GM13976 (cell line): ENCODE data around the gene SPTBN2.

ENCODE experiments used
- DNase-seq: peaks from one replicate; pipeline ENCODE4 v3.0.0; 2012; ENCODE audit warnings: low spot score
- in situ Hi-C: fragments of 300-500 bp; cut with MboI; formaldehyde crosslinking; loops from one replicate; pipeline ENCODE4 v1.12.0; 2022; ENCODE audit warnings: low sequenced_read_pairs, mixed read lengths, inconsistent platforms; ENCODE audit not compliant: unreplicated experiment
- TF ChIP-seq, protein P1 (sequence below): IDR thresholded peaks from 2 replicates; pipeline ENCODE4 v1.5.1; 2012; ENCODE audit warnings: borderline replicate concordance, mild to moderate bottlenecking; ENCODE audit not compliant: insufficient read depth; ENCODE audit errors: extremely low read depth, missing control alignments, control extremely low read depth

Gene SPTBN2

DNA sequence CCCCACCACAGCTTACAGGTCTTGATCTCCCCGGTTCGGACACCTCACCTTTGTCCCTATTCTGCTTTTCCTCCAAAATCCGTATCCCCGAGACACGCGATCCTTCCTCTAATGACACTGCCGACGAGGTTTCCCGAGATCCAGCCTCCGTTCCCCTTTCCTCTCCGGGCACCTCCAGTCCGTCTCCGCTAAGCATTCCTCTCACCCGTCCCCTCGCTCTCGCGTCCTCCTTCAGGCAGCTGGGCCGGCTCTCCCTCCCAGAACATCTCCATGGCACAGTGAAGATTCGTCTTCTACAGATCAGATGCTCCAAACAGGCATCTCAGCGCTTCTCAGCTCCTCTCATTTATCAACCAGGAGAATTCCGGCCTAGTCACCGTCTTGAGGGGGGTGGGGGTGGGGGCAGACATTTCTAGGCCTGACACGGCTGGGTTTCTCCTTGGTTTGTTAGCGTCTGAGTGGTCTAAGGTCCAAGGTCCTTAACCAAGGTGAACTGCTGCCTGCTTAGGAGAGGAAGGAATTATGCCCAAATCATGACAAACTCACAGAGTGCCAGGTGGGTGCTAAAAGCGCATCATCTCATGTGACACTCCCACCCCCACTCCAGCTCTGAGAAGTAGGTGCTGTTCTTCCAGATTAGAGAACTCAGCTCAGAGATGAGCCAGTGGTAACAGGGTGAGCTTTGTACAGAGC, at the start of gene SPTBN2:
TSS of gene SPTBN2 (minus strand) at position 524 of the 693 bp plus-strand sequence. CDS start 7,976 bp downstream, outside the sequence.
- in situ Hi-C loops = no loop called here
- TF ChIP-seq, protein P1, sequence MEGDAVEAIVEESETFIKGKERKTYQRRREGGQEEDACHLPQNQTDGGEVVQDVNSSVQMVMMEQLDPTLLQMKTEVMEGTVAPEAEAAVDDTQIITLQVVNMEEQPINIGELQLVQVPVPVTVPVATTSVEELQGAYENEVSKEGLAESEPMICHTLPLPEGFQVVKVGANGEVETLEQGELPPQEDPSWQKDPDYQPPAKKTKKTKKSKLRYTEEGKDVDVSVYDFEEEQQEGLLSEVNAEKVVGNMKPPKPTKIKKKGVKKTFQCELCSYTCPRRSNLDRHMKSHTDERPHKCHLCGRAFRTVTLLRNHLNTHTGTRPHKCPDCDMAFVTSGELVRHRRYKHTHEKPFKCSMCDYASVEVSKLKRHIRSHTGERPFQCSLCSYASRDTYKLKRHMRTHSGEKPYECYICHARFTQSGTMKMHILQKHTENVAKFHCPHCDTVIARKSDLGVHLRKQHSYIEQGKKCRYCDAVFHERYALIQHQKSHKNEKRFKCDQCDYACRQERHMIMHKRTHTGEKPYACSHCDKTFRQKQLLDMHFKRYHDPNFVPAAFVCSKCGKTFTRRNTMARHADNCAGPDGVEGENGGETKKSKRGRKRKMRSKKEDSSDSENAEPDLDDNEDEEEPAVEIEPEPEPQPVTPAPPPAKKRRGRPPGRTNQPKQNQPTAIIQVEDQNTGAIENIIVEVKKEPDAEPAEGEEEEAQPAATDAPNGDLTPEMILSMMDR = no peak
- DNase-seq = no peak

DNA sequence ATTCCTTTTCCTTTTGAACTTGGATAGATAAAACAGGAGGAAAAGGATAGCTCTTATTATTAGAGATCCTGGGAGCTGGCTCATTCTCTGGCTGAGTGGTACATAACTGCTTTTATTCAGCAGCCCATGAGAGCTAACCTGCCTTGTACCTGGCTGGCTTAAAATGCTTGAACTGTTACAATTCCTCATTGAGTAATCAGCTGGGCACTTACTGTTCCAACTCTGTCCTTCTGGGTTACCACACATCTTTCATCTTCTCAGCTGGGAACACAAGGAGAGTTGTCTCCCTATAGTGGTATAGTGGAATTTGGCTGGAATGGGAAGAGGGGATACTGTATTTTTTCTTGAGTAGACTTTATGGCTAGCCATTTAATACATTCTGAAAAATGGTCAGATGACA, 39.8 kb upstream of the SPTBN2 start:
- in situ Hi-C loops = no loop called here
- TF ChIP-seq, protein P1 = no peak
- DNase-seq = no peak

GRCh38 chr11:66768088-66768521, 39.1 kb upstream of the SPTBN2 start:
- in situ Hi-C loops = no loop called here
- no peak for DNase-seq
- TF ChIP-seq, protein P1 = no peak

DNA sequence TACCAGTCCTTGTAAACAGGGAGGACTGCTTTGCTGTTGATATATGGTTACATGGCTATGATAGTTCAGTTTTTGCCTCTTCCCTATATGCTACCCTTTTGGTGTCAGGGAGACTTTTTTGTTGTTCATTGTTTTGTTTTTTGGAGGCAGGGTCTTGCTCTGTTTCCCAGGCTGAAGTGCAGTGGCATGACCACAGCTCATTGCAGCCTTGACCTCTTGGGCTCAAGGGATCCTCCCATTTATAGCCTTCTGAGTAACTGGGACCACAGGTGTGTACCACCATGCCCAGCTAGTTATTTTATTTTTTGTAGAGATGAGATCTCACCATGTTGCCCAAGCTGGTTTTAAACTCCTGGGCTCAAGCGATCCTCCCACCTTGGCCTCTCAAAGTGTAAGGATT, 38.6 kb upstream of the SPTBN2 start:
- TF ChIP-seq, protein P1 = no peak
- in situ Hi-C loops = no loop called here
- no peak for DNase-seq

DNA sequence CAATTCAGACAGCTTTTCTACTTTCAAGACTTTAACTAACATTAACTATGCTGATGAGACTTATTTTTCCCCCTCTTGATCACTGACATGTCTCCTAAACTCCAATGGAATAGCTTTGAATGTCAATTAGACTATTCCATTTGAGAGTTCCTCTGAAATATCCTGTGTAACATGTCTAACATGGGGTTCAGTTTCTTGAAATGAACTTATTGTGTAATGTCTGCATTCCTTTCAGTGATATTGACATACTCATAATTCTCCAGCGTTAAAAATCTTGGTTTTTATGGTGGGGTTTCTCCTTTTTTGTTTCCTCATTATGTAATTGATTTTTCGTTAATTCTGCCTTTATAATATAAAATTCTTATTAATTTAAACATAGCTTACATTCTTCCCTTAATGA, 37.7 kb upstream of the SPTBN2 start:
- DNase-seq = no peak
- TF ChIP-seq, protein P1 = no peak
- in situ Hi-C loops = no loop called here

- TF ChIP-seq, protein P1 = no peak
- in situ Hi-C loops = no loop called here
- no peak for DNase-seq
Measured at GRCh38 chr11:66762088-66762487, 33.1 kb upstream of the SPTBN2 start.

DNA sequence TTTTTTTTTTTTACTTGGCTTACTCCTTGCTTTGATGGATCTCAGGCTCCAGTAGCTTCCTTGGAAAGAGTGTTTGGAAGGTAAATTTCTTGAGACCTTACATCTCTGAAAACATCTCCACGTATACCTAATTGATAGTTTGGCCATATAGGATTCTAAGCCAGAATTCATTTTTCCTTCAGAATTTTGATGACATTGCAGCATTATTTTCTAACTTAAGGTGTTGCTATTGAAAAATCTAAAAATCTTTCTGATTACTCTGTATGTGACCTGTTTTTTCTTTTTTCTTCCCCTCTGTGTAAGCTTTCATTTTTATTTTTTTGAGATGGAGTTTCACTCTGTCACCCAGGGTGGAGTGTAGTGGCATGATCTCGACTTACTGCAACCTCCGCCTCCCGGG, 23.1 kb upstream of the SPTBN2 start:
- in situ Hi-C loops = no loop called here
- TF ChIP-seq, protein P1 = no peak
- no peak for DNase-seq
